H9 (cell line): ENCODE data around the gene PRIM2. TPM values are rescaled to one million over a fixed set of nuclear protein-coding genes. Genes with fewer than 3 reads are reported as not detected.

ENCODE experiments used
- DNase-seq: peaks from one replicate; pipeline ENCODE4 v3.0.0-alpha.2; 2017
- H2AFZ ChIP-seq: one replicate; pipeline ENCODE4 v1.6.1; 2013; ENCODE audit warnings: mild to moderate bottlenecking, low read length, control low read depth, moderate library complexity
- H2AK5ac ChIP-seq: 2 replicates; pipeline ENCODE4 v1.6.1; 2013; ENCODE audit warnings: low read length, control low read depth, mixed read lengths; ENCODE audit not compliant: insufficient read length
- H2BK120ac ChIP-seq: one replicate; pipeline ENCODE4 v1.6.1; 2013; ENCODE audit warnings: low read depth, mild to moderate bottlenecking, low read length, control low read depth, inconsistent platforms; ENCODE audit not compliant: poor library complexity, severe bottlenecking
- H2BK12ac ChIP-seq: 2 replicates; pipeline ENCODE4 v1.6.1; 2013; ENCODE audit warnings: low read length, control low read depth, mixed read lengths, low read depth; ENCODE audit not compliant: insufficient read length
- H2BK15ac ChIP-seq: 2 replicates; pipeline ENCODE4 v1.6.1; 2013; ENCODE audit warnings: low read depth, low read length, control low read depth
- H2BK20ac ChIP-seq: one replicate; pipeline ENCODE4 v1.6.1; 2013; ENCODE audit warnings: low read depth, mild to moderate bottlenecking, low read length, control low read depth, inconsistent platforms; ENCODE audit not compliant: poor library complexity, severe bottlenecking
- H2BK5ac ChIP-seq: 2 replicates; pipeline ENCODE4 v1.6.1; 2013; ENCODE audit warnings: low read length, control low read depth, mixed read lengths; ENCODE audit not compliant: insufficient read length
- H3K14ac ChIP-seq: 2 replicates; pipeline ENCODE4 v1.6.1; 2013; ENCODE audit warnings: low read length, control low read depth; ENCODE audit not compliant: insufficient read depth
- H3K18ac ChIP-seq: 2 replicates; pipeline ENCODE4 v1.6.1; 2013; ENCODE audit warnings: low read depth, mild to moderate bottlenecking, mixed read lengths, low read length, control low read depth; ENCODE audit not compliant: insufficient read length
- H3K23ac ChIP-seq: 2 replicates; pipeline ENCODE4 v1.6.1; 2013; ENCODE audit warnings: low read length, control low read depth, mixed read lengths, low read depth; ENCODE audit not compliant: insufficient read length
- H3K23me2 ChIP-seq: 2 replicates; pipeline ENCODE4 v1.6.1; 2013; ENCODE audit warnings: low read depth, mild to moderate bottlenecking, mixed read lengths, low read length, control low read depth; ENCODE audit not compliant: insufficient read length, poor library complexity, severe bottlenecking
- H3K27ac ChIP-seq: 2 replicates; pipeline ENCODE4 v1.5.1; 2013; ENCODE audit warnings: low read length, control low read depth, mixed read lengths, low read depth; ENCODE audit not compliant: insufficient read length
- H3K27me3 ChIP-seq: 2 replicates; pipeline ENCODE4 v1.6.1; 2013; ENCODE audit warnings: low read length, control low read depth, inconsistent platforms; ENCODE audit not compliant: insufficient read depth
- H3K4ac ChIP-seq: 2 replicates; pipeline ENCODE4 v1.6.1; 2013; ENCODE audit warnings: low read depth, mild to moderate bottlenecking, control low read depth, inconsistent platforms, low read length, moderate library complexity
- H3K4me1 ChIP-seq: 2 replicates; pipeline ENCODE4 v1.6.1; 2013; ENCODE audit warnings: low read length, control low read depth, inconsistent platforms; ENCODE audit not compliant: insufficient read depth
- H3K4me2 ChIP-seq: 2 replicates; pipeline ENCODE4 v1.6.1; 2013; ENCODE audit warnings: low read length, control low read depth, mixed read lengths; ENCODE audit not compliant: insufficient read length, insufficient read depth
- H3K56ac ChIP-seq: 2 replicates; pipeline ENCODE4 v1.6.1; 2013; ENCODE audit warnings: low read depth, mild to moderate bottlenecking, mixed read lengths, low read length, control low read depth; ENCODE audit not compliant: insufficient read length
- H3K79me1 ChIP-seq: 2 replicates; pipeline ENCODE4 v1.6.1; 2013; ENCODE audit warnings: low read depth, mild to moderate bottlenecking, moderate library complexity, low read length, control low read depth, inconsistent platforms; ENCODE audit not compliant: insufficient read depth, poor library complexity, severe bottlenecking
- H3K79me2 ChIP-seq: 2 replicates; pipeline ENCODE4 v1.6.1; 2013; ENCODE audit warnings: low read length, control low read depth, inconsistent platforms; ENCODE audit not compliant: insufficient read depth
- H3K9ac ChIP-seq: 2 replicates; pipeline ENCODE4 v1.6.1; 2013; ENCODE audit warnings: low read length, control low read depth, mixed read lengths; ENCODE audit not compliant: insufficient read length; ENCODE audit errors: extremely low read depth
- H3K9me3 ChIP-seq: one replicate; pipeline ENCODE4 v1.6.1; 2013; ENCODE audit warnings: low read depth, low read length, inconsistent platforms; ENCODE audit not compliant: control insufficient read depth
- H3T11ph ChIP-seq: one replicate; pipeline ENCODE4 v1.6.1; 2013; ENCODE audit warnings: mild to moderate bottlenecking, low read length, control low read depth, inconsistent platforms
- H4K20me1 ChIP-seq: one replicate; pipeline ENCODE4 v1.6.1; 2013; ENCODE audit not compliant: control insufficient read depth, insufficient read length, insufficient read depth
- H4K5ac ChIP-seq: 2 replicates; pipeline ENCODE4 v1.6.1; 2013; ENCODE audit warnings: low read depth, mild to moderate bottlenecking, mixed read lengths, low read length, control low read depth; ENCODE audit not compliant: insufficient read length
- H4K8ac ChIP-seq: replicated peaks from 2 replicates; pipeline ENCODE4 v1.6.1; 2013; ENCODE audit warnings: low read length, control low read depth, mixed read lengths, low read depth; ENCODE audit not compliant: insufficient read length
- H4K91ac ChIP-seq: 2 replicates; pipeline ENCODE4 v1.6.1; 2013; ENCODE audit warnings: low read depth, mild to moderate bottlenecking, moderate library complexity, mixed read lengths, low read length, control low read depth; ENCODE audit not compliant: insufficient read length
- H3K27ac Mint-ChIP-seq, 3 experiments: 2 replicates in 2 of 3; 3 replicates in 1 of 3; pipeline ENCODE4 v1.8.0; 2020 to 2021; ENCODE audit warnings: mixed read lengths in 3 of 3, mild to moderate bottlenecking in 1 of 3, moderate library complexity in 1 of 3
- H3K27me3 Mint-ChIP-seq: 2 replicates; pipeline ENCODE4 v1.8.0; 2021; ENCODE audit warnings: low read depth, mild to moderate bottlenecking, moderate library complexity, mixed read lengths
- H3K36me3 Mint-ChIP-seq, 3 experiments: 2 replicates in 2 of 3; 3 replicates in 1 of 3; pipeline ENCODE4 v1.8.0; 2020 to 2021; ENCODE audit warnings: low read depth in 3 of 3, mixed read lengths in 3 of 3; ENCODE audit not compliant: insufficient read depth in 1 of 3
- H3K4me1 Mint-ChIP-seq, 2 experiments: 2 replicates each; pipeline ENCODE4 v1.8.0; 2020; ENCODE audit warnings: mixed read lengths in 2 of 2
- H3K4me3 Mint-ChIP-seq, 2 experiments: 2 replicates in 1 of 2; 3 replicates in 1 of 2; pipeline ENCODE4 v1.8.0; 2020 to 2021; ENCODE audit warnings: mild to moderate bottlenecking in 2 of 2, mixed read lengths in 2 of 2, moderate library complexity in 1 of 2
- H3K9me3 Mint-ChIP-seq, 2 experiments: 2 replicates in 1 of 2; 3 replicates in 1 of 2; pipeline ENCODE4 v1.8.0; 2020; ENCODE audit warnings: mild to moderate bottlenecking in 2 of 2, mixed read lengths in 2 of 2, moderate library complexity in 1 of 2
- CTCF ChIP-seq: fragments of 200-600 bp; sonication (generic); conservative IDR thresholded peaks from 3 replicates; pipeline ENCODE4 v1.8.0; 2021; ENCODE audit warnings: antibody characterized with exemption, mild to moderate bottlenecking
- WGBS: extraction: QIAGEN DNeasy Blood & Tissue Kit; methylation state at CpG from one replicate; pipeline ENCODE4 v1.1.7; 2013; ENCODE audit warnings: missing lambda C conversion rate, low lambda C conversion rate, mixed read lengths; ENCODE audit not compliant: insufficient read length; ENCODE audit errors: extremely low coverage; 5-methylcytosine and 5-hydroxymethylcytosine counted together
- total RNA-seq: library from RNA; stranded (reverse); gene quantifications from 2 replicates; pipeline ENCODE4 v1.2.1, GENCODE V29; 2021

The PRIM2 gene
- total RNA-seq, 1 experiment from 2014 or later: 43.0 TPM

GRCh38 chr6:57312004-57312345 is 5.5 kb upstream of the PRIM2 start:
- Histone ChIP-seq H3K27ac (no peak overlapping the region), H2BK5ac (no peak overlapping the region), H4K20me1 (no peaks in the 10 kb centered on the region), H3K27me3 (no peaks in the 10 kb centered on the region), H3K4me2 (no peak overlapping the region), H2BK120ac (no peak overlapping the region), H2AFZ (no peak overlapping the region), H3K79me2 (no peaks in the 10 kb centered on the region), H4K8ac (no peak overlapping the region), H4K5ac (no peak overlapping the region), H3T11ph (no peak overlapping the region), H3K14ac (no peak overlapping the region), H2BK20ac (no peak overlapping the region), H2BK12ac (no peak overlapping the region), H3K23me2 (no peaks in the 10 kb centered on the region), H3K4me1 (no peaks in the 10 kb centered on the region), H3K9me3 (no peaks in the 10 kb centered on the region), H3K23ac (no peak overlapping the region), H2BK15ac (no peak overlapping the region), H3K79me1 (no peaks in the 10 kb centered on the region), H3K9ac (no peak overlapping the region), H3K4ac (no peak overlapping the region), H4K91ac (no peak overlapping the region), H2AK5ac (no peak overlapping the region), H3K18ac (no peak overlapping the region), H3K56ac (no peak overlapping the region)
- no peak overlapping the region for H3K4me3 Mint-ChIP-seq
- peaks cover 1% of the 10 kb centered on the region for H3K27me3 Mint-ChIP-seq
- no peak for DNase-seq
- H3K9me3 Mint-ChIP-seq: peaks cover 9 to 11% of the 10 kb centered on the region in 2 experiments; a peak in 4 of 5 replicates
- peaks cover 4 to 10% (median 5%) of the 10 kb centered on the region in 3 experiments; a peak in 5 of 7 replicates for H3K36me3 Mint-ChIP-seq
- no peak overlapping the region for H3K27ac Mint-ChIP-seq
- no peak for TF ChIP-seq CTCF
- no peaks in the 10 kb centered on the region for H3K4me1 Mint-ChIP-seq
- WGBS: no CpG with 5 or more reads among the region's 3 CpGs
